Sigmoid colon (tissue), 7 donors: Measurements from ENCODE around the gene DKC1. TPM values are rescaled to one million over a fixed set of nuclear protein-coding genes. Genes with fewer than 3 reads are reported as not detected.

Experiments
- DNase-seq: peaks from one replicate; pipeline ENCODE4 v3.0.0-alpha.2; 2019
- H3K27ac ChIP-seq, 4 donors: fragments of 200-600 bp; sonication (generic); one replicate each; pipeline ENCODE4 v1.5.1; 2016 to 2019; ENCODE audit warnings: mild to moderate bottlenecking in 1 of 4
- H3K27me3 ChIP-seq, 3 donors: fragments of 200-600 bp; sonication (generic); one replicate each; pipeline ENCODE4 v1.5.1; 2019; ENCODE audit warnings: mild to moderate bottlenecking in 1 of 3
- H3K36me3 ChIP-seq, 4 donors: fragments of 200-600 bp; sonication (generic); one replicate each; pipeline ENCODE4 v1.5.1; 2016 to 2019
- H3K4me1 ChIP-seq, 4 donors: fragments of 200-600 bp; sonication (generic); one replicate each; pipeline ENCODE4 v1.5.1; 2017 to 2019
- H3K4me3 ChIP-seq, 4 donors: fragments of 200-600 bp; sonication (generic); one replicate each; pipeline ENCODE4 v1.5.1; 2017 to 2019; ENCODE audit warnings: mild to moderate bottlenecking in 2 of 4, moderate library complexity in 1 of 4
- H3K9me3 ChIP-seq, 4 donors: fragments of 200-600 bp in 3 of 4; sonication (generic) in 3 of 4; one replicate each; pipeline versions ENCODE4 v1.5.1 to v1.6.1; 2013 to 2019
- CTCF ChIP-seq, 4 experiments: fragments of 450-650 bp in 3 of 4; fragments of 200-600 bp in 1 of 4; IDR thresholded peaks; one replicate each; pipeline ENCODE4 v1.5.1; 2016 to 2019; ENCODE audit warnings: antibody characterized with exemption in 4 of 4, mild to moderate bottlenecking in 3 of 4, moderate library complexity in 2 of 4
- EP300 ChIP-seq, 4 donors: sonication (generic); formaldehyde crosslinking; IDR thresholded peaks; one replicate each; pipeline ENCODE4 v1.6.1; 2017; ENCODE audit warnings: antibody characterized with exemption in 4 of 4
- POLR2A ChIP-seq, 2 donors: fragments of 450-650 bp; IDR thresholded peaks; one replicate each; pipeline ENCODE4 v1.6.1; 2016; ENCODE audit warnings: antibody characterized with exemption in 2 of 2, mild to moderate bottlenecking in 2 of 2, moderate library complexity in 2 of 2
- POLR2AphosphoS5 ChIP-seq, 4 donors: sonication (generic); formaldehyde crosslinking; IDR thresholded peaks; one replicate each; pipeline ENCODE4 v1.6.1; 2017; ENCODE audit warnings: antibody characterized with exemption in 4 of 4
- WGBS, 2 donors: extraction: QIAGEN DNeasy Blood & Tissue Kit; methylation state at CpG; one replicate each; pipeline ENCODE4 v1.1.7; 2013; 5-methylcytosine and 5-hydroxymethylcytosine counted together
- intact Hi-C: fragments of 100-400 bp; cut with DNase I; formaldehyde crosslinking; loops from one replicate; pipeline ENCODE4 v1.15.1; 2023
- polyA plus RNA-seq, 3 donors: library from polyadenylated mRNA; stranded (reverse); fragments of 200-250 nt; gene quantifications; one replicate each; pipeline ENCODE4 v1.2.3, GENCODE V29; 2013
- total RNA-seq, 4 donors: library from RNA; depleted of rRNA; stranded (reverse); fragments of >200 nt; gene quantifications; one replicate each; pipeline ENCODE4 v1.1.0, GENCODE V29; 2016
- donor health status: healthy with polysubstance abuse.
- donor health status: Bipolar disorder and iron deficiency.
- donor health status: healthy.

Gene DKC1
- total and polyA plus RNA-seq, 7 donors: 18.2 to 47.5 (median 20.0) TPM

GRCh38 chrX:154804957-154805695 is 42.5 kb downstream of the DKC1 start, which contains the start of gene MPP1:
MPP1 (minus strand) TSS chrX:154805485; CDS start chrX:154805373, 112 bp downstream.
- peak within 1 kb of the TSS; percentile 80 to 83 (median 82) for H3K27ac ChIP-seq
- peak; percentile 87 for DNase-seq
- peak within 1 kb of the TSS; percentile 48 to 69 (median 67) for H3K4me3 ChIP-seq
- intact Hi-C loops: loop anchor here (5.0 kb wide), 1 partner anchor 43 kb away; the partner anchor contains the start of gene DKC1
- H3K36me3 ChIP-seq: no peaks in the 10 kb centered on the region
- 0 to 1% methylated on average over 65 of the region's 65 CpGs for WGBS, 2 donors
- TF ChIP-seq POLR2A (IDR thresholded peaks at IDR 0.05) (peak; percentile 29 to 36), CTCF (IDR thresholded peaks at IDR 0.05) (no peak), POLR2AphosphoS5 (IDR thresholded peaks at IDR 0.05) (peak; percentile 34 to 64 (median 52))
- H3K4me1 ChIP-seq: peaks cover 0 to 17% (median 6%) of the 10 kb centered on the region in 4 donors
- H3K9me3 ChIP-seq: no peaks in the 10 kb centered on the region
- H3K27me3 ChIP-seq: no peaks in the 10 kb centered on the region

- no peak for DNase-seq
- intact Hi-C loops: no loop called here
- H3K4me3 ChIP-seq: peak overlapping the region; percentile 48 to 69 (median 67)
- no peaks in the 10 kb centered on the region for H3K9me3 ChIP-seq
- H3K4me1 ChIP-seq: peaks cover 0 to 13% (median 2%) of the 10 kb centered on the region in 4 donors
- H3K27me3 ChIP-seq: no peaks in the 10 kb centered on the region
- WGBS, 2 donors: 2 to 10% methylated on average over 13 of the region's 13 CpGs
- no peak for TF ChIP-seq EP300 (IDR thresholded peaks at IDR 0.05)
- no peak for TF ChIP-seq POLR2AphosphoS5 (IDR thresholded peaks at IDR 0.05)
- TF ChIP-seq CTCF (IDR thresholded peaks at IDR 0.05): no peak
- TF ChIP-seq POLR2A (IDR thresholded peaks at IDR 0.05): no peak
- peak overlapping the region; percentile 80 to 83 (median 82) for H3K27ac ChIP-seq
- no peaks in the 10 kb centered on the region for H3K36me3 ChIP-seq
Measured at GRCh38 chrX:154805696-154806091, 43.0 kb downstream of the DKC1 start.

- intact Hi-C loops: no loop called here
- H3K4me3 ChIP-seq: no peak overlapping the region
- DNase-seq: no peak
- H3K9me3 ChIP-seq: no peaks in the 10 kb centered on the region
- no peak for TF ChIP-seq POLR2A (IDR thresholded peaks at IDR 0.05)
- TF ChIP-seq EP300 (IDR thresholded peaks at IDR 0.05): no peak
- TF ChIP-seq POLR2AphosphoS5 (IDR thresholded peaks at IDR 0.05): no peak
- TF ChIP-seq CTCF (IDR thresholded peaks at IDR 0.05): no peak
- peaks cover 0 to 13% (median 2%) of the 10 kb centered on the region in 4 donors for H3K4me1 ChIP-seq
- WGBS, 2 donors: 95 to 97% methylated on average over 5 of the region's 5 CpGs
- H3K36me3 ChIP-seq: no peaks in the 10 kb centered on the region
- H3K27me3 ChIP-seq: no peaks in the 10 kb centered on the region
- no peak overlapping the region for H3K27ac ChIP-seq
Measured at GRCh38 chrX:154806837-154807501, 44.3 kb downstream of the DKC1 start.

GRCh38 chrX:154809939-154810665 is 47.4 kb downstream of the DKC1 start:
- Histone ChIP-seq H3K36me3 (no peaks in the 10 kb centered on the region), H3K4me3 (no peak overlapping the region), H3K4me1 (peaks cover 0 to 5% (median 0%) of the 10 kb centered on the region in 4 donors), H3K9me3 (no peaks in the 10 kb centered on the region), H3K27me3 (no peaks in the 10 kb centered on the region), H3K27ac (no peak overlapping the region)
- WGBS, 2 donors: 53 to 85% methylated on average over 1 of the region's 1 CpG
- DNase-seq: no peak
- intact Hi-C loops: no loop called here
- no peak for TF ChIP-seq POLR2A (IDR thresholded peaks at IDR 0.05)
- TF ChIP-seq CTCF (IDR thresholded peaks at IDR 0.05): no peak
- no peak for TF ChIP-seq POLR2AphosphoS5 (IDR thresholded peaks at IDR 0.05)
- TF ChIP-seq EP300 (IDR thresholded peaks at IDR 0.05): no peak
